SKM-1 (cell line): ENCODE measurements around the gene PAFAH1B1.

Experiments used
- DNase-seq: peaks from one replicate; lab custom pipeline; 2025; ENCODE audit not compliant: unreplicated experiment; lab: John Stamatoyannopoulos, UW

PAFAH1B1 gene

GRCh38 chr17:2701161-2701995 lies 107.9 kb downstream of the PAFAH1B1 start:
- no peak for DNase-seq

GRCh38 chr17:2701996-2702741 lies 108.7 kb downstream of the PAFAH1B1 start:
- no peak for DNase-seq

- DNase-seq: no peak
Observed at GRCh38 chr17:2703181-2703580, 109.7 kb downstream of the PAFAH1B1 start.

- DNase-seq: no peak
Observed at GRCh38 chr17:2703606-2704005, 110.2 kb downstream of the PAFAH1B1 start.

- no peak for DNase-seq
Observed at GRCh38 chr17:2704031-2704889, 110.8 kb downstream of the PAFAH1B1 start.

GRCh38 chr17:2704890-2705248 lies 111.4 kb downstream of the PAFAH1B1 start:
- DNase-seq: no peak

- no peak for DNase-seq
Observed at GRCh38 chr17:2705263-2705662, 111.8 kb downstream of the PAFAH1B1 start.

- no peak for DNase-seq
Observed at GRCh38 chr17:2705888-2706795, 112.7 kb downstream of the PAFAH1B1 start.

- DNase-seq: no peak
Observed at GRCh38 chr17:2706911-2707510, 113.6 kb downstream of the PAFAH1B1 start.

GRCh38 chr17:2707721-2708584 lies 114.5 kb downstream of the PAFAH1B1 start:
- no peak for DNase-seq

GRCh38 chr17:2708585-2709182 lies 115.2 kb downstream of the PAFAH1B1 start:
- no peak for DNase-seq

GRCh38 chr17:2709183-2709661 lies 115.8 kb downstream of the PAFAH1B1 start:
- no peak for DNase-seq

GRCh38 chr17:2710071-2710802 lies 116.8 kb downstream of the PAFAH1B1 start:
- no peak for DNase-seq

GRCh38 chr17:2710803-2711607 lies 117.6 kb downstream of the PAFAH1B1 start:
- DNase-seq: no peak

GRCh38 chr17:2711608-2712299 lies 118.3 kb downstream of the PAFAH1B1 start, which contains the start of gene CLUH:
CLUH (minus strand) TSS chr17:2711764; CDS start chr17:2711661, 103 bp downstream.
- DNase-seq: peak; percentile 54
